ENCODE results near the gene ZNF629.

ZNF629 gene

GRCh38 chr16:30771726-30772125 lies 15.3 kb downstream of the ZNF629 start:
- no peak overlapping the region for H3K4me3 ChIP-seq (ENCODE audit: low read depth, low read length)
- TF ChIP-seq CTCF (conservative IDR thresholded peaks at IDR 0.05; ENCODE audit: low read depth, low read length), result no peak
- peak; percentile 13 for DNase-seq (ENCODE audit: low read depth)

GRCh38 chr16:30769379-30770089 lies 17.5 kb downstream of the ZNF629 start:
- no peak for DNase-seq (ENCODE audit: low read depth)
- no peak overlapping the region for H3K4me3 ChIP-seq (ENCODE audit: low read depth, low read length)
- no peak for TF ChIP-seq CTCF (conservative IDR thresholded peaks at IDR 0.05; ENCODE audit: low read depth, low read length)

GRCh38 chr16:30768583-30769181 lies 18.3 kb downstream of the ZNF629 start:
- DNase-seq (ENCODE audit: low read depth), result no peak
- H3K4me3 ChIP-seq (ENCODE audit: low read depth, low read length), result no peak overlapping the region
- TF ChIP-seq CTCF (conservative IDR thresholded peaks at IDR 0.05; ENCODE audit: low read depth, low read length), result no peak

- no peak for TF ChIP-seq CTCF (conservative IDR thresholded peaks at IDR 0.05; ENCODE audit: low read depth, low read length)
- DNase-seq (ENCODE audit: low read depth), result no peak
- H3K4me3 ChIP-seq (ENCODE audit: low read depth, low read length), result no peak overlapping the region
Measured at GRCh38 chr16:30767767-30768465, 19.1 kb downstream of the ZNF629 start.

GRCh38 chr16:30766933-30767284 lies 20.1 kb downstream of the ZNF629 start:
- no peak for TF ChIP-seq CTCF (conservative IDR thresholded peaks at IDR 0.05; ENCODE audit: low read depth, low read length)
- H3K4me3 ChIP-seq (ENCODE audit: low read depth, low read length), result no peak overlapping the region
- DNase-seq (ENCODE audit: low read depth), result no peak

- DNase-seq (ENCODE audit: low read depth), result no peak
- no peak overlapping the region for H3K4me3 ChIP-seq (ENCODE audit: low read depth, low read length)
- no peak for TF ChIP-seq CTCF (conservative IDR thresholded peaks at IDR 0.05; ENCODE audit: low read depth, low read length)
Measured at GRCh38 chr16:30766206-30766932, 20.6 kb downstream of the ZNF629 start.

All from choroid plexus epithelial cell (primary cell).